PC-3 (cell line): ENCODE measurements around the gene RPSA. TPM values are rescaled to one million over a fixed set of nuclear protein-coding genes. Genes with fewer than 3 reads are reported as not detected.

ENCODE experiments used
- ATAC-seq: fragments of 200-7000 bp; cut with Tn5 transposase; 2 replicates; pipeline ENCODE4 v1.9.1; 2020; ENCODE audit warnings: mild to moderate bottlenecking, moderate library complexity
- BruUV-seq: library from RNA; stranded (reverse); fragments of 400-500 nt; replicated peaks from 2 replicates; lab custom pipeline; 2021; lab: Mats Ljungman, UMichigan
- CTCF ChIA-PET: fragments of 300-600 bp; sonication (Branson Sonifier 250); formaldehyde crosslinking; loops from one replicate; lab custom pipeline; 2022; ENCODE audit warnings: antibody characterized with exemption; lab: Charles Lee
- POLR2A ChIA-PET: fragments of 300-600 bp; sonication (Branson Sonifier 250); formaldehyde crosslinking; loops from one replicate; lab custom pipeline; 2022; ENCODE audit warnings: antibody characterized with exemption; ENCODE audit not compliant: unreplicated experiment; lab: Charles Lee
- DNase-seq: peaks from one replicate; pipeline ENCODE4 v3.0.0-alpha.2; 2015
- H2AFZ ChIP-seq: fragments of 300-600 bp; sonication (generic); 2 replicates; pipeline ENCODE4 v1.6.0; 2016; ENCODE audit warnings: antibody characterized with exemption, low read length
- H3F3A ChIP-seq: fragments of 300-600 bp; sonication (generic); one replicate; pipeline ENCODE4 v1.6.0; 2017; ENCODE audit warnings: antibody characterized with exemption, low read length, control low read depth, mild to moderate bottlenecking; ENCODE audit not compliant: unreplicated experiment
- H3K27ac ChIP-seq: fragments of 300-600 bp; sonication (generic); 2 replicates; pipeline ENCODE4 v1.5.1; 2016; ENCODE audit warnings: mild to moderate bottlenecking, low read length
- H3K27me3 ChIP-seq: fragments of 300-600 bp; sonication (generic); 2 replicates; pipeline ENCODE4 v1.6.1; 2016; ENCODE audit warnings: low read length, mixed read lengths
- H3K36me3 ChIP-seq: fragments of 300-600 bp; sonication (generic); 2 replicates; pipeline ENCODE4 v1.6.1; 2016; ENCODE audit warnings: low read depth, mixed run types, low read length, mixed read lengths
- H3K4me1 ChIP-seq: fragments of 300-600 bp; sonication (generic); 2 replicates; pipeline ENCODE4 v1.5.1; 2016; ENCODE audit warnings: low read length; ENCODE audit not compliant: insufficient read depth
- H3K4me2 ChIP-seq: fragments of 300-600 bp; sonication (generic); 2 replicates; pipeline ENCODE4 v1.6.0; 2016; ENCODE audit warnings: low read length
- H3K4me3 ChIP-seq: fragments of 300-600 bp; sonication (generic); 2 replicates; pipeline ENCODE4 v1.5.1; 2016; ENCODE audit warnings: mild to moderate bottlenecking, low read length, mixed read lengths
- H3K79me2 ChIP-seq: fragments of 300-600 bp; sonication (generic); 2 replicates; pipeline ENCODE4 v1.6.1; 2017; ENCODE audit warnings: low read length, mixed read lengths
- H3K9ac ChIP-seq: fragments of 300-600 bp; sonication (generic); 2 replicates; pipeline ENCODE4 v1.6.0; 2016; ENCODE audit warnings: mild to moderate bottlenecking, low read length
- H3K9me2 ChIP-seq: fragments of 300-600 bp; sonication (generic); replicated peaks from 2 replicates; pipeline ENCODE4 v1.6.1; 2016; ENCODE audit warnings: mixed run types, low read length, mixed read lengths
- H3K9me3 ChIP-seq: fragments of 300-600 bp; sonication (generic); 2 replicates; pipeline ENCODE4 v1.6.1; 2016; ENCODE audit warnings: low read length, mixed read lengths
- H4K20me1 ChIP-seq: fragments of 300-600 bp; sonication (generic); 2 replicates; pipeline ENCODE4 v1.6.1; 2016; ENCODE audit warnings: low read length, mixed read lengths
- EZH2 ChIP-seq: fragments of 300-600 bp; sonication (generic); IDR thresholded peaks from one replicate; pipeline ENCODE4 v1.6.1; 2017; ENCODE audit warnings: antibody characterized with exemption, mild to moderate bottlenecking, low read length; ENCODE audit not compliant: unreplicated experiment
- EZH2phosphoT487 ChIP-seq: fragments of 300-600 bp; sonication (generic); IDR thresholded peaks from 2 replicates; pipeline ENCODE4 v1.6.1; 2018; ENCODE audit warnings: mild to moderate bottlenecking, antibody characterized with exemption, low read length, borderline replicate concordance
- intact Hi-C: fragments of 100-400 bp; cut with micrococcal nuclease; formaldehyde crosslinking; loops from 2 replicates; pipeline ENCODE4 v1.9.0; 2023
- total RNA-seq: library from RNA; depleted of rRNA; stranded (reverse); fragments of >200 nt; gene quantifications from 2 replicates; pipeline ENCODE4 v1.2.3, GENCODE V29; 2014
- TF ChIP-seq, protein P1 (sequence below): fragments of 300-600 bp; sonication (generic); conservative IDR thresholded peaks from 2 replicates; pipeline ENCODE4 v1.5.1; 2017; ENCODE audit warnings: antibody characterized with exemption, low read depth, mild to moderate bottlenecking, low read length

RPSA gene
- total RNA-seq, 1 experiment from 2014 or later, result 2,722 TPM

DNA sequence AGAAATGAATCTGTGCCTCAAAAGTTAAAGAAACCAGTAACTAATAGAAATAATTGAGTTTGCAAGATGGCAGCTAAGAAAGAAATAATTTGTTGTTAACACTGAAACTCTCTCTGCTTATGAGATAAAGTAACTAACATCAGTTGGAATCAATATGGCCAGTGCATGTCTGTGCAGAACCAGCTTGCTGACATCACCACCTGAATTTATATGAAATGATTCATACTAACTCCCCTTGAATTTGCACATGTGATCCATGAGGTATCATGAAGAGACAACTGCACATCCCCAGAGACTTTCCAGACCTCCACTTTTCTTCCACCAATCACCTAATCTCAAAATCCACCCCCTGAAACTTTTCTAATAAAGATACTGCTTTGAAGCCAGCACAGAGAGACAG is 33.7 kb upstream of the RPSA start:
- peaks cover 7% of the 10 kb centered on the region for H3K27me3 ChIP-seq
- no peaks in the 10 kb centered on the region for H3K9me2 ChIP-seq
- TF ChIP-seq EZH2 (no peak), EZH2phosphoT487 (no peak)
- TF ChIP-seq, protein P1, sequence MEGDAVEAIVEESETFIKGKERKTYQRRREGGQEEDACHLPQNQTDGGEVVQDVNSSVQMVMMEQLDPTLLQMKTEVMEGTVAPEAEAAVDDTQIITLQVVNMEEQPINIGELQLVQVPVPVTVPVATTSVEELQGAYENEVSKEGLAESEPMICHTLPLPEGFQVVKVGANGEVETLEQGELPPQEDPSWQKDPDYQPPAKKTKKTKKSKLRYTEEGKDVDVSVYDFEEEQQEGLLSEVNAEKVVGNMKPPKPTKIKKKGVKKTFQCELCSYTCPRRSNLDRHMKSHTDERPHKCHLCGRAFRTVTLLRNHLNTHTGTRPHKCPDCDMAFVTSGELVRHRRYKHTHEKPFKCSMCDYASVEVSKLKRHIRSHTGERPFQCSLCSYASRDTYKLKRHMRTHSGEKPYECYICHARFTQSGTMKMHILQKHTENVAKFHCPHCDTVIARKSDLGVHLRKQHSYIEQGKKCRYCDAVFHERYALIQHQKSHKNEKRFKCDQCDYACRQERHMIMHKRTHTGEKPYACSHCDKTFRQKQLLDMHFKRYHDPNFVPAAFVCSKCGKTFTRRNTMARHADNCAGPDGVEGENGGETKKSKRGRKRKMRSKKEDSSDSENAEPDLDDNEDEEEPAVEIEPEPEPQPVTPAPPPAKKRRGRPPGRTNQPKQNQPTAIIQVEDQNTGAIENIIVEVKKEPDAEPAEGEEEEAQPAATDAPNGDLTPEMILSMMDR, result no peak
- POLR2A ChIA-PET, result no interaction called here
- no peaks in the 10 kb centered on the region for H3F3A ChIP-seq
- no peak overlapping the region for H3K4me3 ChIP-seq
- no peak overlapping the region for H3K27ac ChIP-seq
- no peaks in the 10 kb centered on the region for H3K4me1 ChIP-seq
- H3K79me2 ChIP-seq, result no peaks in the 10 kb centered on the region
- H3K36me3 ChIP-seq, result no peaks in the 10 kb centered on the region
- DNase-seq (no peak), ATAC-seq (no peak)
- no TSS peak for BruUV-seq
- intact Hi-C loops, result no loop called here
- H3K9ac ChIP-seq, result no peak overlapping the region
- H4K20me1 ChIP-seq, result no peaks in the 10 kb centered on the region
- H3K9me3 ChIP-seq, result no peaks in the 10 kb centered on the region
- H3K4me2 ChIP-seq, result no peak overlapping the region
- CTCF ChIA-PET, result no interaction called here
- no peak overlapping the region for H2AFZ ChIP-seq

DNA sequence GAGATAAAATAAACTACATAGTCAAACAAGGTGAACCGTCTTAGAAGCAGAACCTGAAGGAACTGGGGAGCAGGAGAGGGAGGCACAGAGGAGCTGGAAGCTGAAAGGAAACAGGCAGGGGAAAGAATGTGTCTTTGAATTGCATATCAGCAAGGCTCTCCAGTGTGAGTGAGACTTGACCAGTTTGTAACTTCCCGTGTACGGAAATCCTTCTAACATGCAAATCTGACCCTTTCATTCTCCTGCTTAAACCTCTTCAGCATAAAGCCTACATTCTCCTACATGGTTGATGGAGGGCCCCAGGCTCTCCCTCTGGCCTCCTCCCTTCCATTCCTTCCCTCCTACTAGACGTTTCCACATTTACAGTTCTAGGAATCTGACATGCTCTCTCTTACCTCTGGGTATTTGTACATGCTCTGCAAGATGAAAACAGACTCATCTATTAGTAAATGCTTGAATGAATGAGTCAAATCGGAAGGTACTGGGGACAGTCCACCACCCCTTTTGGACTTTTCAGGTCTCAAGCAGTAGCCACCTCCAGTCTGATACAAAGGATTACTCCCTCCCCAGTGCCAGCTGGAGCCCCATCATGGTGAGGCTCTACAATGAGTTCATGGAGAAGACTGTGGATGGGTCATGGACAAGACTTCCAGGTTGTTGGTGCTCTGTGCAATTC is 29.4 kb upstream of the RPSA start:
- H3K36me3 ChIP-seq, result no peaks in the 10 kb centered on the region
- H3K27me3 ChIP-seq, result peaks cover 7% of the 10 kb centered on the region
- no peaks in the 10 kb centered on the region for H3K9me2 ChIP-seq
- no peak overlapping the region for H2AFZ ChIP-seq
- H3K4me3 ChIP-seq, result no peak overlapping the region
- BruUV-seq, result no TSS peak
- CTCF ChIA-PET, result no interaction called here
- no peaks in the 10 kb centered on the region for H3K9me3 ChIP-seq
- no peaks in the 10 kb centered on the region for H3K79me2 ChIP-seq
- H4K20me1 ChIP-seq, result no peaks in the 10 kb centered on the region
- no peaks in the 10 kb centered on the region for H3F3A ChIP-seq
- no peak for ATAC-seq
- DNase-seq, result no peak
- no peak overlapping the region for H3K9ac ChIP-seq
- H3K27ac ChIP-seq, result no peak overlapping the region
- H3K4me1 ChIP-seq, result no peaks in the 10 kb centered on the region
- POLR2A ChIA-PET, result no interaction called here
- H3K4me2 ChIP-seq, result no peak overlapping the region
- intact Hi-C loops, result no loop called here
- TF ChIP-seq, protein P1, result no peak
- no peak for TF ChIP-seq EZH2
- TF ChIP-seq EZH2phosphoT487, result no peak

GRCh38 chr3:39378088-39378487 is 28.4 kb upstream of the RPSA start:
- TF ChIP-seq, protein P1, result peak; percentile 91
- no peak for TF ChIP-seq EZH2phosphoT487
- TF ChIP-seq EZH2, result no peak
- BruUV-seq, result no TSS peak
- H3K4me3 ChIP-seq, result no peak overlapping the region

More at GRCh38 chr3:39378088-39378487, 28.4 kb upstream of the RPSA start:
- intact Hi-C loops, result loop anchor here (1.0 to 2.0 kb wide), 2 partner anchors 85 to 189 kb away; no protein-coding TSS in a partner anchor
- peak; percentile 78 for DNase-seq
- Histone ChIP-seq H3F3A (no peaks in the 10 kb centered on the region), H3K4me1 (peaks cover 7% of the 10 kb centered on the region), H3K27me3 (peaks cover 7% of the 10 kb centered on the region), H3K9me3 (no peaks in the 10 kb centered on the region), H3K4me2 (no peak overlapping the region), H3K79me2 (no peaks in the 10 kb centered on the region), H3K9me2 (no peaks in the 10 kb centered on the region), H2AFZ (no peak overlapping the region), H3K27ac (no peak overlapping the region), H3K9ac (no peak overlapping the region), H3K36me3 (no peaks in the 10 kb centered on the region), H4K20me1 (no peaks in the 10 kb centered on the region)
- POLR2A ChIA-PET, result no interaction called here
- ATAC-seq, result peak; percentile 91
- CTCF ChIA-PET, result interaction anchor here (1.1 kb wide), 3 partner anchors 83 to 90 kb away, joined by 4 to 8 read pairs (median 5); no protein-coding TSS in a partner anchor
